Activated CD8-positive, alpha-beta memory T cell treated with anti-CD3 and anti-CD28 coated beads for 36 hours (primary cell): ENCODE measurements around the gene NFATC3. TPM values are rescaled to one million over a fixed set of nuclear protein-coding genes. Genes with fewer than 3 reads are reported as not detected.

Experiments
- CTCF ChIA-PET: fragments of 350-600 bp; sonication (Branson Sonifier 250); formaldehyde crosslinking; loops from one replicate; lab custom pipeline; 2021; ENCODE audit warnings: antibody characterized with exemption; lab: Charles Lee
- POLR2A ChIA-PET: fragments of 350-600 bp; sonication (Branson Sonifier 250); formaldehyde crosslinking; loops from one replicate; lab custom pipeline; 2021; ENCODE audit warnings: antibody characterized with exemption; lab: Charles Lee
- total RNA-seq, 2 experiments: library from RNA; stranded (reverse); gene quantifications; one replicate each; pipeline ENCODE4 v1.2.3, GENCODE V29; 2021

NFATC3 gene
- total RNA-seq, 2 experiments from 2014 or later: 93.1 to 95.4 TPM

- POLR2A ChIA-PET: no interaction called here
Observed at GRCh38 chr16:68230176-68230571, 145.0 kb downstream of the NFATC3 start.

GRCh38 chr16:68230956-68231355 lies 145.8 kb downstream of the NFATC3 start:
- ChIA-PET POLR2A (no interaction called here), CTCF (interaction anchor here (1.1 to 1.5 kb wide), 2 partner anchors 161 to 236 kb away, joined by 3 to 7 read pairs; no protein-coding TSS in a partner anchor)

More at GRCh38 chr16:68230176-68230571, 145.0 kb downstream of the NFATC3 start:
- CTCF ChIA-PET: interaction anchor here (0.6 to 1.5 kb wide), 9 partner anchors 10 to 535 kb away, joined by 3 to 7 read pairs (median 4); no protein-coding TSS in a partner anchor

- ChIA-PET CTCF (no interaction called here), POLR2A (no interaction called here)
Observed at GRCh38 chr16:68231384-68232136, 146.4 kb downstream of the NFATC3 start.

- POLR2A ChIA-PET: interaction anchor here (0.6 kb wide), 1 partner anchor 140 kb away, joined by 5 read pairs; no protein-coding TSS in a partner anchor
Observed at GRCh38 chr16:68232335-68232734, 147.2 kb downstream of the NFATC3 start.

GRCh38 chr16:68233085-68233834 lies 148.1 kb downstream of the NFATC3 start:
- ChIA-PET POLR2A (interaction anchor here (0.6 kb wide), 1 partner anchor 141 kb away, joined by 5 read pairs; no protein-coding TSS in a partner anchor), CTCF (interaction anchor here (1.1 kb wide), 1 partner anchor 26 kb away, joined by 4 read pairs; no protein-coding TSS in a partner anchor)

More at GRCh38 chr16:68232335-68232734, 147.2 kb downstream of the NFATC3 start:
- CTCF ChIA-PET: no interaction called here

GRCh38 chr16:68233835-68234187 lies 148.6 kb downstream of the NFATC3 start:
- ChIA-PET CTCF (interaction anchor here (1.0 to 1.1 kb wide), 2 partner anchors 26 to 193 kb away, joined by 3 to 4 read pairs; no protein-coding TSS in a partner anchor), POLR2A (no interaction called here)

- CTCF ChIA-PET: interaction anchor here (1.0 to 1.4 kb wide), 3 partner anchors 27 to 194 kb away, joined by 3 to 4 read pairs (median 4); no protein-coding TSS in a partner anchor
- POLR2A ChIA-PET: no interaction called here
Observed at GRCh38 chr16:68234188-68235107, 149.3 kb downstream of the NFATC3 start.

- CTCF ChIA-PET: interaction anchor here (1.0 to 2.7 kb wide), 4 partner anchors 26 to 230 kb away, joined by 3 to 13 read pairs (median 4); partner anchors contain the start of gene SLC7A6
- POLR2A ChIA-PET: no interaction called here
Observed at GRCh38 chr16:68235108-68235886, 150.1 kb downstream of the NFATC3 start.

GRCh38 chr16:68235887-68236136 lies 150.6 kb downstream of the NFATC3 start, which contains the start of gene ESRP2:
TSS of gene ESRP2 (minus strand) at chr16:68236127. CDS start at chr16:68236045, 82 bp downstream.
- ChIA-PET POLR2A (no interaction called here), CTCF (interaction anchor here (1.1 to 2.7 kb wide), 3 partner anchors 26 to 230 kb away, joined by 3 to 13 read pairs (median 4); partner anchors contain the start of gene SLC7A6)

- CTCF ChIA-PET: interaction anchor here (0.8 to 2.7 kb wide), 5 partner anchors 8 to 231 kb away, joined by 3 to 13 read pairs (median 4); partner anchors contain the start of gene SLC7A6
- POLR2A ChIA-PET: interaction anchor here (1.0 to 1.3 kb wide), 2 partner anchors 28 to 152 kb away, joined by 3 to 4 read pairs; partner anchors contain the start of gene SLC7A6
Observed at GRCh38 chr16:68236137-68236825, 151.1 kb downstream of the NFATC3 start.

GRCh38 chr16:68236826-68237242 lies 151.7 kb downstream of the NFATC3 start:
- ChIA-PET CTCF (interaction anchor here (0.6 to 2.7 kb wide), 8 partner anchors 9 to 231 kb away, joined by 3 to 13 read pairs (median 3); partner anchors contain the start of gene SLC7A6), POLR2A (interaction anchor here (1.0 to 1.3 kb wide), 2 partner anchors 27 to 152 kb away, joined by 3 to 4 read pairs; partner anchors contain the start of gene SLC7A6)

- CTCF ChIA-PET: interaction anchor here (0.6 to 2.7 kb wide), 8 partner anchors 9 to 176 kb away, joined by 3 to 13 read pairs (median 4); partner anchors contain the start of gene SLC7A6
- POLR2A ChIA-PET: interaction anchor here (0.9 to 1.3 kb wide), 2 partner anchors 27 to 51 kb away, joined by 3 to 4 read pairs; partner anchors contain the start of gene SLC7A6
Observed at GRCh38 chr16:68237243-68238028, 152.3 kb downstream of the NFATC3 start.

- ChIA-PET POLR2A (interaction anchor here (0.9 kb wide), 1 partner anchor 52 kb away, joined by 3 read pairs; no protein-coding TSS in a partner anchor), CTCF (interaction anchor here (1.3 to 2.7 kb wide), 2 partner anchors 10 to 26 kb away, joined by 5 to 13 read pairs; partner anchors contain the start of gene SLC7A6)
Observed at GRCh38 chr16:68238029-68238345, 152.8 kb downstream of the NFATC3 start.

GRCh38 chr16:68242085-68242484 lies 156.9 kb downstream of the NFATC3 start:
- POLR2A ChIA-PET: interaction anchor here (0.6 kb wide), 1 partner anchor 86 kb away, joined by 4 read pairs; no protein-coding TSS in a partner anchor

More at GRCh38 chr16:68242085-68242484, 156.9 kb downstream of the NFATC3 start:
- CTCF ChIA-PET: interaction anchor here (0.8 to 0.9 kb wide), 2 partner anchors 19 to 22 kb away, joined by 3 to 4 read pairs; partner anchors contain the start of gene SLC7A6
